Mesodermal cell (in vitro differentiated cells): ENCODE measurements around the gene RNF225.
A peak's percentile ranks its signal among the peaks of the same experiment; 100 is the strongest.

Experiments
- H3K27ac ChIP-seq: 2 replicates; pipeline ENCODE4 v1.7.0; 2013; ENCODE audit warnings: mild to moderate bottlenecking, low read depth, low read length, moderate library complexity; ENCODE audit not compliant: severe bottlenecking
- H3K36me3 ChIP-seq: 2 replicates; pipeline ENCODE4 v1.7.1; 2013; ENCODE audit warnings: mild to moderate bottlenecking, low read length, moderate library complexity; ENCODE audit not compliant: control insufficient read depth, insufficient read depth
- H3K4me1 ChIP-seq: one replicate; pipeline ENCODE4 v1.7.1; 2013; ENCODE audit warnings: mild to moderate bottlenecking, low read length; ENCODE audit not compliant: insufficient read depth, control insufficient read depth, poor library complexity, severe bottlenecking
- H3K4me3 ChIP-seq: 2 replicates; pipeline ENCODE4 v1.7.0; 2013; ENCODE audit warnings: low read length, control low read depth, mild to moderate bottlenecking; ENCODE audit not compliant: insufficient read depth, poor library complexity, severe bottlenecking; ENCODE audit errors: extremely low read depth
- H3K9me3 ChIP-seq: 2 replicates; pipeline ENCODE4 v1.7.1; 2013; ENCODE audit warnings: mild to moderate bottlenecking, low read length, moderate library complexity; ENCODE audit not compliant: control insufficient read depth
- WGBS, 2 experiments: methylation state at CpG; one replicate each; pipeline ENCODE4 v1.1.5; 2013; ENCODE audit warnings: missing lambda C conversion rate in 2 of 2; ENCODE audit not compliant: insufficient coverage in 2 of 2; 5-methylcytosine and 5-hydroxymethylcytosine counted together

The RNF225 gene

GRCh38 chr19:58381460-58382212 is 13.8 kb upstream of the RNF225 start:
- Histone ChIP-seq H3K4me1 (peaks cover 11% of the 10 kb centered on the region), H3K27ac (peak overlapping the region; percentile 57), H3K9me3 (no peaks in the 10 kb centered on the region), H3K36me3 (no peaks in the 10 kb centered on the region), H3K4me3 (peak overlapping the region; percentile 64)
- 55 to 67% methylated on average over 14 to 23 of the region's 26 CpGs for WGBS, 2 experiments

- Histone ChIP-seq H3K27ac (no peak overlapping the region), H3K4me1 (peaks cover 14% of the 10 kb centered on the region), H3K9me3 (no peaks in the 10 kb centered on the region), H3K4me3 (no peak overlapping the region), H3K36me3 (peaks cover 6% of the 10 kb centered on the region)
- WGBS, 2 experiments = 85 to 95% methylated on average over 5 of the region's 6 CpGs
These were observed 12.4 kb upstream of the RNF225 start for GRCh38 chr19:58382997-58383603.

GRCh38 chr19:58385313-58385890 is 10.1 kb upstream of the RNF225 start:
- Histone ChIP-seq H3K4me1 (peaks cover 27% of the 10 kb centered on the region), H3K9me3 (no peaks in the 10 kb centered on the region), H3K36me3 (peaks cover 26% of the 10 kb centered on the region), H3K4me3 (peak overlapping the region; percentile 81), H3K27ac (peak overlapping the region; percentile 5)
- WGBS, 2 experiments = 93 to 94% methylated on average over 9 of the region's 9 CpGs

- peaks cover 27% of the 10 kb centered on the region for H3K4me1 ChIP-seq
- 19 to 21% methylated on average over 24 to 26 of the region's 36 CpGs for whole genome bisulfite sequencing, 2 experiments
- H3K36me3 ChIP-seq = peaks cover 33% of the 10 kb centered on the region
- H3K27ac ChIP-seq = peak overlapping the region; percentile 98
- H3K9me3 ChIP-seq = no peaks in the 10 kb centered on the region
- H3K4me3 ChIP-seq = peak overlapping the region; percentile 81
These were observed 9.4 kb upstream of the RNF225 start for GRCh38 chr19:58385891-58386575.

GRCh38 chr19:58386576-58387337 is 8.7 kb upstream of the RNF225 start, which contains the start of gene RPS5:
Gene RPS5 (plus strand): TSS chr19:58387269. CDS start chr19:58388138, 869 bp downstream.
- whole genome bisulfite sequencing, 2 experiments = 0 to 1% methylated on average over 57 to 63 of the region's 64 CpGs
- H3K4me1 ChIP-seq = peaks cover 27% of the 10 kb centered on the region

GRCh38 chr19:58387338-58388174 is 7.9 kb upstream of the RNF225 start:
- Histone ChIP-seq H3K9me3 (no peaks in the 10 kb centered on the region), H3K36me3 (peaks cover 46% of the 10 kb centered on the region), H3K27ac (peak overlapping the region; percentile 50), H3K4me3 (peak overlapping the region; percentile 81), H3K4me1 (peaks cover 27% of the 10 kb centered on the region)
- 9% methylated on average over 35 to 36 of the region's 39 CpGs for WGBS, 2 experiments

More at GRCh38 chr19:58386576-58387337, 8.7 kb upstream of the RNF225 start, which contains the start of gene RPS5:
- no peaks in the 10 kb centered on the region for H3K9me3 ChIP-seq
- H3K36me3 ChIP-seq = peaks cover 39% of the 10 kb centered on the region
- peak within 1 kb of the TSS; percentile 98 for H3K27ac ChIP-seq
- peak within 1 kb of the TSS; percentile 81 for H3K4me3 ChIP-seq

- WGBS, 2 experiments = 100% methylated on average over 1 to 2 of the region's 3 CpGs
- H3K27ac ChIP-seq = no peak overlapping the region
These were observed 7.3 kb upstream of the RNF225 start for GRCh38 chr19:58388175-58388526.

GRCh38 chr19:58392945-58393724 is 2.3 kb upstream of the RNF225 start:
- WGBS, 2 experiments = 94 to 96% methylated on average over 17 to 23 of the region's 26 CpGs
- Histone ChIP-seq H3K27ac (no peak overlapping the region), H3K4me1 (peaks cover 13% of the 10 kb centered on the region), H3K9me3 (no peaks in the 10 kb centered on the region), H3K4me3 (no peak overlapping the region), H3K36me3 (peaks cover 73% of the 10 kb centered on the region)

More at GRCh38 chr19:58388175-58388526, 7.3 kb upstream of the RNF225 start:
- Histone ChIP-seq H3K9me3 (no peaks in the 10 kb centered on the region), H3K36me3 (peaks cover 51% of the 10 kb centered on the region), H3K4me1 (peaks cover 27% of the 10 kb centered on the region), H3K4me3 (peak overlapping the region; percentile 81)

- 97 to 100% methylated on average over 3 to 4 of the region's 4 CpGs for WGBS, 2 experiments
- H3K4me1 ChIP-seq = peaks cover 7% of the 10 kb centered on the region
These were observed 1.8 kb upstream of the RNF225 start for GRCh38 chr19:58393725-58394033.

More at GRCh38 chr19:58393725-58394033, 1.8 kb upstream of the RNF225 start:
- no peak overlapping the region for H3K27ac ChIP-seq
- no peak overlapping the region for H3K4me3 ChIP-seq
- no peaks in the 10 kb centered on the region for H3K9me3 ChIP-seq
- H3K36me3 ChIP-seq = peaks cover 68% of the 10 kb centered on the region
